ENCODE results near the gene NAV3. TPM values are rescaled to one million over a fixed set of nuclear protein-coding genes. Genes with fewer than 3 reads are reported as not detected.
A peak's percentile ranks its signal among the peaks of the same experiment; 100 is the strongest.

The NAV3 gene
- total RNA-seq, 1 donor from 2014 or later, result 10.8 TPM

GRCh38 chr12:77923882-77924281 is 93.2 kb downstream of the NAV3 start:
- DNase-seq (ENCODE audit: low read depth in 2 of 2), result no peak

- DNase-seq (ENCODE audit: low read depth in 2 of 2), result no peak
These were observed 94.0 kb downstream of the NAV3 start for GRCh38 chr12:77924703-77925102.

GRCh38 chr12:77925536-77926108 is 94.9 kb downstream of the NAV3 start:
- DNase-seq (ENCODE audit: low read depth in 2 of 2), result peak; percentile 89 to 91

GRCh38 chr12:77928078-77928477 is 97.4 kb downstream of the NAV3 start:
- no peak for DNase-seq (ENCODE audit: low read depth in 2 of 2)

GRCh38 chr12:77932216-77932615 is 101.5 kb downstream of the NAV3 start:
- no peak for DNase-seq (ENCODE audit: low read depth in 2 of 2)

- no peak for DNase-seq (ENCODE audit: low read depth in 2 of 2)
These were observed 107.6 kb downstream of the NAV3 start for GRCh38 chr12:77938301-77938700.

GRCh38 chr12:77940011-77940423 is 109.3 kb downstream of the NAV3 start:
- peak; percentile 20 to 86 for DNase-seq (ENCODE audit: low read depth in 2 of 2)

GRCh38 chr12:77940567-77940966 is 109.9 kb downstream of the NAV3 start:
- peak in 1 of 2 donors; percentile 32 for DNase-seq (ENCODE audit: low read depth in 2 of 2)

- DNase-seq (ENCODE audit: low read depth in 2 of 2), result no peak
These were observed 110.7 kb downstream of the NAV3 start for GRCh38 chr12:77941401-77941800.

GRCh38 chr12:77943466-77943865 is 112.8 kb downstream of the NAV3 start:
- peak; percentile 65 to 69 for DNase-seq (ENCODE audit: low read depth in 2 of 2)

- no peak for DNase-seq (ENCODE audit: low read depth in 2 of 2)
These were observed 115.9 kb downstream of the NAV3 start for GRCh38 chr12:77946541-77947061.

- DNase-seq (ENCODE audit: low read depth in 2 of 2), result peak in 1 of 2 donors; percentile 36
These were observed 116.6 kb downstream of the NAV3 start for GRCh38 chr12:77947330-77947729.

GRCh38 chr12:77947746-77948145 is 117.1 kb downstream of the NAV3 start:
- DNase-seq (ENCODE audit: low read depth in 2 of 2), result no peak

- no peak for DNase-seq (ENCODE audit: low read depth in 2 of 2)
These were observed 119.2 kb downstream of the NAV3 start for GRCh38 chr12:77949943-77950342.

GRCh38 chr12:77953528-77954205 is 123.0 kb downstream of the NAV3 start:
- no peak for DNase-seq (ENCODE audit: low read depth in 2 of 2)

- peak in 1 of 2 donors; percentile 8 for DNase-seq (ENCODE audit: low read depth in 2 of 2)
These were observed 123.5 kb downstream of the NAV3 start for GRCh38 chr12:77954206-77954555.

- DNase-seq (ENCODE audit: low read depth in 2 of 2), result no peak
These were observed 126.4 kb downstream of the NAV3 start for GRCh38 chr12:77957062-77957461.

- no peak for DNase-seq (ENCODE audit: low read depth in 2 of 2)
These were observed 133.0 kb downstream of the NAV3 start for GRCh38 chr12:77963576-77964178.

GRCh38 chr12:77965790-77966189 is 135.1 kb downstream of the NAV3 start:
- DNase-seq (ENCODE audit: low read depth in 2 of 2), result no peak

GRCh38 chr12:77968021-77968420 is 137.3 kb downstream of the NAV3 start:
- DNase-seq (ENCODE audit: low read depth in 2 of 2), result no peak

- DNase-seq (ENCODE audit: low read depth in 2 of 2), result no peak
These were observed 137.9 kb downstream of the NAV3 start for GRCh38 chr12:77968571-77968970.

- DNase-seq (ENCODE audit: low read depth in 2 of 2), result no peak
These were observed 142.9 kb downstream of the NAV3 start for GRCh38 chr12:77973579-77973978.

- no peak for DNase-seq (ENCODE audit: low read depth in 2 of 2)
These were observed 144.0 kb downstream of the NAV3 start for GRCh38 chr12:77974645-77975044.

Measured in dermis microvascular lymphatic vessel endothelial cell (primary cell).